ENCODE measurements around the gene WIPF2.

WIPF2 gene

GRCh38 chr17:40218740-40219593 is at the start of gene WIPF2:
WIPF2 (plus strand) TSS chr17:40219304; CDS start chr17:40256460, 37,156 bp downstream.
- peak; percentile 98 for DNase-seq

GRCh38 chr17:40170325-40170724 is 48.8 kb upstream of the WIPF2 start:
- DNase-seq = no peak

GRCh38 chr17:40171750-40172149 is 47.4 kb upstream of the WIPF2 start:
- DNase-seq = no peak

- no peak for DNase-seq
Observed at GRCh38 chr17:40173091-40173777, 45.9 kb upstream of the WIPF2 start.

- DNase-seq = no peak
Observed at GRCh38 chr17:40173778-40174135, 45.3 kb upstream of the WIPF2 start.

- DNase-seq = no peak
Observed at GRCh38 chr17:40174514-40174913, 44.6 kb upstream of the WIPF2 start.

- DNase-seq = no peak
Observed at GRCh38 chr17:40175928-40176753, 43.0 kb upstream of the WIPF2 start.

GRCh38 chr17:40176754-40177110 is 42.4 kb upstream of the WIPF2 start:
- DNase-seq = no peak

GRCh38 chr17:40177275-40177874 is 41.7 kb upstream of the WIPF2 start, which contains the start of gene RAPGEFL1:
RAPGEFL1 (plus strand) TSS chr17:40177470; CDS start chr17:40177862, 392 bp downstream.
- DNase-seq = peak; percentile 83

- no peak for DNase-seq
Observed at GRCh38 chr17:40178021-40178601, 41.0 kb upstream of the WIPF2 start.

GRCh38 chr17:40178660-40179059 is 40.4 kb upstream of the WIPF2 start:
- DNase-seq = no peak

- DNase-seq = no peak
Observed at GRCh38 chr17:40179923-40180659, 39.0 kb upstream of the WIPF2 start.

- DNase-seq = no peak
Observed at GRCh38 chr17:40180694-40181093, 38.4 kb upstream of the WIPF2 start.

GRCh38 chr17:40181205-40181604 is 37.9 kb upstream of the WIPF2 start:
- DNase-seq = no peak

- DNase-seq = no peak
Observed at GRCh38 chr17:40182606-40183005, 36.5 kb upstream of the WIPF2 start.

GRCh38 chr17:40187238-40187637 is 31.9 kb upstream of the WIPF2 start:
- no peak for DNase-seq

- DNase-seq = no peak
Observed at GRCh38 chr17:40188694-40189093, 30.4 kb upstream of the WIPF2 start.

- no peak for DNase-seq
Observed at GRCh38 chr17:40190197-40191021, 28.7 kb upstream of the WIPF2 start.

GRCh38 chr17:40191237-40192208 is 27.6 kb upstream of the WIPF2 start:
- DNase-seq = peak; percentile 75

GRCh38 chr17:40192961-40193360 is 26.1 kb upstream of the WIPF2 start:
- DNase-seq = no peak

All from left hindlimb (tissue), 1 donor.